ENCODE results near the gene TUT4. TPM values are rescaled to one million over a fixed set of nuclear protein-coding genes. Genes with fewer than 3 reads are reported as not detected.

The TUT4 gene
- total and polyA plus RNA-seq, 10 donors: 31.7 to 120 (median 79.2) TPM

DNA sequence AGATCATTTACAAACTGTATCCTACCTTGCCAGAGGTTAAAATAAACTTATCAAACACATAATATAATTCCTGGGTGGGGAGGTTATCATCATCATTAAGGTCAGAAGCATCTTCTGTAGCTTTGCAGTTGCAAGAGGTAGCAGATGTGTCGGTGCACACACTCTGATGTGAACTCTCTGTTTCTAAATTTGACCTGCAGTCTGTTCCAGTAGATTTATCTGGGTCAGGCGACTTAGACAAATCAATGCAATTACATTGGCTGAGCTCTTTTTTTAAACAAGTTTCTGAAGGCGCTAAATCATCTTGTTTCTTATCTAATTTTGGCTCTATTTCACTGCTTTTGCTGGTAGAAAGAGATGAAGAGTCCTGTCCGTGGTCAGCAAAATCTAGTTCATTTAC lies 78.1 kb downstream of the TUT4 start:
- intact Hi-C loops (cut with DNase I; ENCODE audit: low total_unique reads): no loop called here
- Histone ChIP-seq H3K4me1 (peaks cover 0 to 7% (median 0%) of the 10 kb centered on the region in 6 donors), H3K36me3 (peaks cover 0 to 86% (median 25%) of the 10 kb centered on the region in 6 donors), H3K9me3 (no peaks in the 10 kb centered on the region), H3K4me3 (no peak overlapping the region), H3K27ac (no peak overlapping the region), H3K27me3 (replicated peaks in 1 of 7) (no peaks in the 10 kb centered on the region)
- WGBS, 5 donors: 88 to 95% (median 92%) methylated on average over 4 of the region's 4 CpGs
- DNase-seq: no peak
- no peak for TF ChIP-seq POLR2AphosphoS5 (IDR thresholded peaks at IDR 0.05)
- no peak for TF ChIP-seq POLR2A (IDR thresholded peaks at IDR 0.05)
- TF ChIP-seq, protein P1, sequence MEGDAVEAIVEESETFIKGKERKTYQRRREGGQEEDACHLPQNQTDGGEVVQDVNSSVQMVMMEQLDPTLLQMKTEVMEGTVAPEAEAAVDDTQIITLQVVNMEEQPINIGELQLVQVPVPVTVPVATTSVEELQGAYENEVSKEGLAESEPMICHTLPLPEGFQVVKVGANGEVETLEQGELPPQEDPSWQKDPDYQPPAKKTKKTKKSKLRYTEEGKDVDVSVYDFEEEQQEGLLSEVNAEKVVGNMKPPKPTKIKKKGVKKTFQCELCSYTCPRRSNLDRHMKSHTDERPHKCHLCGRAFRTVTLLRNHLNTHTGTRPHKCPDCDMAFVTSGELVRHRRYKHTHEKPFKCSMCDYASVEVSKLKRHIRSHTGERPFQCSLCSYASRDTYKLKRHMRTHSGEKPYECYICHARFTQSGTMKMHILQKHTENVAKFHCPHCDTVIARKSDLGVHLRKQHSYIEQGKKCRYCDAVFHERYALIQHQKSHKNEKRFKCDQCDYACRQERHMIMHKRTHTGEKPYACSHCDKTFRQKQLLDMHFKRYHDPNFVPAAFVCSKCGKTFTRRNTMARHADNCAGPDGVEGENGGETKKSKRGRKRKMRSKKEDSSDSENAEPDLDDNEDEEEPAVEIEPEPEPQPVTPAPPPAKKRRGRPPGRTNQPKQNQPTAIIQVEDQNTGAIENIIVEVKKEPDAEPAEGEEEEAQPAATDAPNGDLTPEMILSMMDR (IDR thresholded peaks at IDR 0.05 in 8 of 11, conservative IDR thresholded peaks at IDR 0.05 in 3 of 11): no peak

DNA sequence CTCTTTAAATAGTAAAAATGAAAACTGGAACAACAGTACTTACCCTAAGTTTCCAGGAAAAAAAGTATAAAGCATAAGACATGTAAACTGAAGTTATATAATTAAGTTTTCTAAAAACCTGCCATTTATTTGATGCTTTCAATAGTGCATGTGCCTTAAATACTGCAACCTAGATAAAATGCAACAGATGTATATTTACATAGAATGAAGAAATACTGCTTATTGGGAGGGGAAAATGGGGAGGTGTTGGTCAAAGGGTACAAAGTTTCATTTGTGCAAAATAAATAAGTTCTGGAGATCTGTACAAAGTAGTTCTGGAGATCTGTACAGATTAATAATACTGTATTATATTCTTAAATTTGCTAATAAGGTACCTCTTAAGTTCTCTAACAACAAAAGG lies 79.9 kb downstream of the TUT4 start:
- H3K27me3 ChIP-seq (replicated peaks in 1 of 7): no peaks in the 10 kb centered on the region
- no peak overlapping the region for H3K4me3 ChIP-seq
- no peaks in the 10 kb centered on the region for H3K4me1 ChIP-seq
- peaks cover 0 to 76% (median 21%) of the 10 kb centered on the region in 6 donors for H3K36me3 ChIP-seq
- DNase-seq: no peak
- intact Hi-C loops (cut with DNase I; ENCODE audit: low total_unique reads): no loop called here
- H3K9me3 ChIP-seq: no peaks in the 10 kb centered on the region
- TF ChIP-seq POLR2AphosphoS5 (IDR thresholded peaks at IDR 0.05) (no peak), POLR2A (IDR thresholded peaks at IDR 0.05) (no peak)
- TF ChIP-seq, protein P1 (IDR thresholded peaks at IDR 0.05 in 8 of 11, conservative IDR thresholded peaks at IDR 0.05 in 3 of 11): no peak
- H3K27ac ChIP-seq: no peak overlapping the region

DNA sequence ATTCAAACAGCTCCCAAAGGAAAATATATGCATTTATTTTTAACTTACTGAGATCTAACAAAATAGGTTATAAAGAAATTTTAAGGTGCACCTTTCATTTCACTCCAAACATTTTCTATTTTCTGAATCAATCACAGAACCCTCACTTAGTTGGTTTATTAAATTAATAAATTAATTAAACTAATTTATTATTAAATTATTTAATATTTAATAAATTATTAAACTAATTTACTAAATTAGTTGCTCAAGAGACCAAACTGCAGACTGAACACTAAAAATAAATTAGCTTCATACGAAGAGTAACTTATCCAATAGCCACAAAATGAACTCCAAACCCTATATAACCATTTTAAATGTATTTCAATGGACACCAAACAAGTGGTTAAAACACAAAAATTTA lies 80.5 kb downstream of the TUT4 start:
- TF ChIP-seq POLR2A (IDR thresholded peaks at IDR 0.05) (no peak), POLR2AphosphoS5 (IDR thresholded peaks at IDR 0.05) (no peak)
- TF ChIP-seq, protein P1 (IDR thresholded peaks at IDR 0.05 in 8 of 11, conservative IDR thresholded peaks at IDR 0.05 in 3 of 11): no peak
- 85 to 98% (median 92%) methylated on average over 1 of the region's 1 CpG for WGBS, 5 donors
- H3K4me3 ChIP-seq: no peak overlapping the region
- DNase-seq: no peak
- H3K36me3 ChIP-seq: peaks cover 0 to 69% (median 21%) of the 10 kb centered on the region in 6 donors
- no peaks in the 10 kb centered on the region for H3K27me3 ChIP-seq (replicated peaks in 1 of 7)
- no peaks in the 10 kb centered on the region for H3K9me3 ChIP-seq
- intact Hi-C loops (cut with DNase I; ENCODE audit: low total_unique reads): no loop called here
- H3K27ac ChIP-seq: no peak overlapping the region
- H3K4me1 ChIP-seq: no peaks in the 10 kb centered on the region

DNA sequence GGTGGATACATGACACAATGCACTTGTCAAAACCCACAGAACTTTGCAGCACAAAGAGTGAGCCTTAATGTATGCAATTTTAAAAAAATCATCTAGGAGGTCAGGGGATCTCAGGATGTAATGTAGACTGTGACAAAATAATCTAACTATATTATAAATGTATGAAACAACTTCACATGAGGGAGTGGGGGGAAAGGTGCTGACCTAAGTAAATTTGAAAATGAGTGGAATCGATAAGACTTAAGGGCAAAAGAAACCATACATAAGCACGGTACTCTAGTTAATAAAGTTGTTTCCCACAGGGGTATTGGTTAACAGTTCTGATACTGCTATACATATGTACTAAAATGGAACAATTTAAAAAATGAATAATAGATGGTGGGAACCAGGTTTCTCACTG lies 83.8 kb downstream of the TUT4 start:
- no peaks in the 10 kb centered on the region for H3K27me3 ChIP-seq (replicated peaks in 1 of 7)
- no peak for DNase-seq
- H3K36me3 ChIP-seq: peaks cover 0 to 55% (median 6%) of the 10 kb centered on the region in 6 donors
- no peak overlapping the region for H3K4me3 ChIP-seq
- intact Hi-C loops (cut with DNase I; ENCODE audit: low total_unique reads): no loop called here
- no peak overlapping the region for H3K27ac ChIP-seq
- H3K9me3 ChIP-seq: no peaks in the 10 kb centered on the region
- 95 to 99% (median 97%) methylated on average over 2 of the region's 2 CpGs for WGBS, 5 donors
- TF ChIP-seq, protein P1 (IDR thresholded peaks at IDR 0.05 in 8 of 11, conservative IDR thresholded peaks at IDR 0.05 in 3 of 11): no peak
- no peak for TF ChIP-seq POLR2A (IDR thresholded peaks at IDR 0.05)
- TF ChIP-seq POLR2AphosphoS5 (IDR thresholded peaks at IDR 0.05): no peak
- no peaks in the 10 kb centered on the region for H3K4me1 ChIP-seq
